HCT116 (cell line): Measurements from ENCODE around the gene SDCCAG8. TPM values are rescaled to one million over a fixed set of nuclear protein-coding genes. Genes with fewer than 3 reads are reported as not detected.

Experiments used
- ATAC-seq: fragments of 200-7000 bp; cut with Tn5 transposase; 2 replicates; pipeline ENCODE4 v1.9.1; 2020; ENCODE audit warnings: mild to moderate bottlenecking, moderate library complexity
- BruUV-seq: library from RNA; stranded (reverse); fragments of 400-500 nt; replicated peaks from 2 replicates; lab custom pipeline; 2021; lab: Mats Ljungman, UMichigan
- CTCF ChIA-PET: fragments of 300-600 bp; sonication (Branson Sonifier 250); formaldehyde crosslinking; loops from one replicate; lab custom pipeline; 2021; ENCODE audit warnings: antibody characterized with exemption; lab: Charles Lee
- POLR2A ChIA-PET: fragments of 300-600, 350-600 bp; sonication (Branson Sonifier 250); formaldehyde crosslinking; loops from one replicate; lab custom pipeline; 2021; ENCODE audit warnings: antibody characterized with exemption; lab: Charles Lee
- RAD21 ChIA-PET, 2 experiments: fragments of 300-600 bp; sonication (Branson Sonifier 250); formaldehyde crosslinking; loops; one replicate each; lab custom pipeline; 2023; ENCODE audit warnings: low total read pairs in 2 of 2; ENCODE audit not compliant: uncharacterized antibody in 2 of 2, unreplicated experiment in 2 of 2, low non-redundant PET in 1 of 2; lab: Charles Lee
- DNase-seq: peaks from one replicate; pipeline ENCODE4 v3.0.0-alpha.2; 2010; ENCODE audit warnings: low read depth, low spot score
- H2AFZ ChIP-seq: fragments of 200-600 bp; shearing (Covaris generic), sonication (generic); 2 replicates; pipeline ENCODE4 v1.6.1; 2017; ENCODE audit warnings: low read depth, mixed run types, mixed read lengths, antibody characterized with exemption, low read length; ENCODE audit not compliant: poor library complexity, severe bottlenecking
- H3K27ac ChIP-seq: 2 replicates; pipeline ENCODE4 v1.5.1; 2012; ENCODE audit warnings: low read depth, low read length
- H3K27me3 ChIP-seq: fragments of 200-600 bp; sonication (generic); 2 replicates; pipeline ENCODE4 v1.6.1; 2016; ENCODE audit warnings: mixed run types, low read length, mixed read lengths; ENCODE audit not compliant: insufficient read depth
- H3K36me3 ChIP-seq, 2 experiments: fragments of 200-500 bp in 1 of 2; fragments of 200-600 bp in 1 of 2; sonication (Bioruptor generic) in 1 of 2; sonication (generic) in 1 of 2; 2 replicates each; pipeline versions ENCODE4 v1.5.1 to v1.6.1; 2014 to 2016; ENCODE audit warnings: low read length in 2 of 2, inconsistent platforms in 1 of 2, mixed read lengths in 1 of 2, mixed run types in 1 of 2; ENCODE audit not compliant: insufficient read depth in 2 of 2, control insufficient read depth in 1 of 2
- H3K4me1 ChIP-seq, 2 experiments: fragments of 200-600 bp in 1 of 2; sonication (generic) in 1 of 2; 2 replicates each; pipeline versions ENCODE4 v1.5.1 to v1.6.1; 2012 to 2017; ENCODE audit warnings: low read length in 2 of 2, inconsistent platforms in 1 of 2, mild to moderate bottlenecking in 1 of 2, mixed read lengths in 1 of 2, mixed run types in 1 of 2, moderate library complexity in 1 of 2; ENCODE audit not compliant: insufficient read depth in 2 of 2, control insufficient read depth in 1 of 2
- H3K4me2 ChIP-seq: fragments of 200-600 bp; sonication (generic); 2 replicates; pipeline ENCODE4 v1.6.1; 2017; ENCODE audit warnings: mixed run types, low read length, mixed read lengths
- H3K4me3 ChIP-seq, 2 experiments: fragments of 200-600 bp in 1 of 2; sonication (generic) in 1 of 2; replicated peaks in 1 of 2; 2 replicates each; pipeline ENCODE4 v1.5.1; 2011 to 2016; ENCODE audit warnings: low read length in 2 of 2, control low read depth in 1 of 2, low read depth in 1 of 2, mild to moderate bottlenecking in 1 of 2, mixed read lengths in 1 of 2, mixed run types in 1 of 2
- H3K79me2 ChIP-seq: fragments of 200-600 bp; sonication (generic); 2 replicates; pipeline ENCODE4 v1.6.1; 2017; ENCODE audit warnings: mild to moderate bottlenecking, mixed run types, low read length, moderate library complexity, mixed read lengths; ENCODE audit not compliant: insufficient read depth
- H3K9ac ChIP-seq: fragments of 200-600 bp; sonication (generic); 2 replicates; pipeline ENCODE4 v1.6.1; 2016; ENCODE audit warnings: low read length, mixed read lengths
- H3K9me2 ChIP-seq: fragments of 200-600 bp; sonication (generic), shearing (Covaris generic); 2 replicates; pipeline ENCODE4 v1.6.1; 2017; ENCODE audit warnings: mixed run types, mild to moderate bottlenecking, moderate library complexity; ENCODE audit not compliant: insufficient read depth
- H3K9me3 ChIP-seq, 2 experiments: fragments of 200-500 bp in 1 of 2; fragments of 200-600 bp in 1 of 2; sonication (Bioruptor generic) in 1 of 2; sonication (generic) in 1 of 2; 2 replicates each; pipeline ENCODE4 v1.6.1; 2014 to 2017; ENCODE audit warnings: low read length in 2 of 2, mixed read lengths in 2 of 2, inconsistent platforms in 1 of 2, low read depth in 1 of 2, mild to moderate bottlenecking in 1 of 2, mixed run types in 1 of 2, moderate library complexity in 1 of 2; ENCODE audit not compliant: control insufficient read depth in 1 of 2, insufficient read depth in 1 of 2
- H4K20me1 ChIP-seq: fragments of 200-600 bp; sonication (generic), shearing (Covaris generic); 2 replicates; pipeline ENCODE4 v1.6.1; 2017; ENCODE audit warnings: mixed run types, mild to moderate bottlenecking, moderate library complexity; ENCODE audit not compliant: insufficient read depth
- CEBPB ChIP-seq: IDR thresholded peaks from 2 replicates; pipeline ENCODE4 v1.6.1; 2012; ENCODE audit warnings: low read depth
- EGR1 ChIP-seq: IDR thresholded peaks from 2 replicates; pipeline ENCODE4 v1.6.1; 2012; ENCODE audit warnings: low read depth
- EZH2 ChIP-seq: fragments of 200-600 bp; sonication (generic); IDR thresholded peaks from 2 replicates; pipeline ENCODE4 v1.6.1; 2017; ENCODE audit warnings: antibody characterized with exemption, mixed run types
- EZH2phosphoT487 ChIP-seq: fragments of 200-600 bp; IDR thresholded peaks from 2 replicates; pipeline ENCODE4 v1.6.1; 2018; ENCODE audit warnings: antibody characterized with exemption, borderline replicate concordance
- FOSL1 ChIP-seq: IDR thresholded peaks from 2 replicates; pipeline ENCODE4 v1.6.1; 2012; ENCODE audit warnings: low read depth
- JUND ChIP-seq: IDR thresholded peaks from 2 replicates; pipeline ENCODE4 v1.6.1; 2012
- POLR2A ChIP-seq: IDR thresholded peaks from 2 replicates; pipeline ENCODE4 v1.7.0; 2011; ENCODE audit warnings: borderline replicate concordance; ENCODE audit not compliant: insufficient read depth, insufficient read length; ENCODE audit errors: extremely low read depth
- RAD21 ChIP-seq: IDR thresholded peaks from 2 replicates; pipeline ENCODE4 v1.6.1; 2012; ENCODE audit warnings: low read depth, mild to moderate bottlenecking
- SIN3A ChIP-seq: IDR thresholded peaks from 2 replicates; pipeline ENCODE4 v1.6.1; 2012; ENCODE audit warnings: low read depth
- SP1 ChIP-seq: IDR thresholded peaks from 2 replicates; pipeline ENCODE4 v1.6.1; 2012; ENCODE audit warnings: low read depth
- SRF ChIP-seq: IDR thresholded peaks from 2 replicates; pipeline ENCODE4 v1.6.1; 2012; ENCODE audit warnings: low read depth
- TCF7L2 ChIP-seq: IDR thresholded peaks from 2 replicates; pipeline ENCODE4 v1.7.0; 2011; ENCODE audit warnings: borderline replicate concordance, inconsistent platforms; ENCODE audit not compliant: insufficient read depth, insufficient read length; ENCODE audit errors: extremely low read depth
- ZFX ChIP-seq: fragments of 450-650 bp; IDR thresholded peaks from 2 replicates; pipeline ENCODE4 v1.6.1; 2017
- ZNF274 ChIP-seq: fragments of 200-500 bp; sonication (Bioruptor generic); IDR thresholded peaks from 2 replicates; pipeline ENCODE4 v1.6.1; 2014; ENCODE audit warnings: mild to moderate bottlenecking, low read depth, low read length, inconsistent platforms
- intact Hi-C: fragments of 100-400 bp; cut with micrococcal nuclease; formaldehyde crosslinking; loops from 2 replicates; pipeline ENCODE4 v1.10.0; 2022
- total RNA-seq: library from RNA; stranded (reverse); gene quantifications from one replicate; pipeline ENCODE4 v1.2.1, GENCODE V29; 2021; ENCODE audit not compliant: unreplicated experiment
- TF ChIP-seq, protein P1 (sequence below): IDR thresholded peaks from 2 replicates; pipeline ENCODE4 v1.6.1; 2011; ENCODE audit warnings: mild to moderate bottlenecking, low read length, moderate library complexity; ENCODE audit not compliant: insufficient replicate concordance; ENCODE audit errors: extremely low read depth
- TF ChIP-seq, protein P2 (sequence below): IDR thresholded peaks from 2 replicates; pipeline ENCODE4 v1.6.1; 2012
- TF ChIP-seq, protein P3 (sequence below), 3 experiments: fragments of 200-600 bp in 1 of 3; sonication (generic) in 1 of 3; IDR thresholded peaks in 2 of 3; conservative IDR thresholded peaks in 1 of 3; 2 replicates each; pipeline ENCODE4 v1.5.1; 2012 to 2017; ENCODE audit warnings: low read depth in 2 of 3, low read length in 2 of 3, antibody characterized with exemption in 1 of 3, borderline replicate concordance in 1 of 3, control low read depth in 1 of 3, mild to moderate bottlenecking in 1 of 3, mixed read lengths in 1 of 3, mixed run types in 1 of 3, moderate library complexity in 1 of 3; ENCODE audit not compliant: insufficient read depth in 1 of 3
- TF ChIP-seq, protein P4 (sequence below): IDR thresholded peaks from 2 replicates; pipeline ENCODE4 v1.6.1; 2012
- TF ChIP-seq, protein P5 (sequence below): IDR thresholded peaks from 2 replicates; pipeline ENCODE4 v1.6.1; 2012; ENCODE audit warnings: low read depth

SDCCAG8 gene
- total RNA-seq, 1 experiment from 2014 or later = 38.2 TPM

DNA sequence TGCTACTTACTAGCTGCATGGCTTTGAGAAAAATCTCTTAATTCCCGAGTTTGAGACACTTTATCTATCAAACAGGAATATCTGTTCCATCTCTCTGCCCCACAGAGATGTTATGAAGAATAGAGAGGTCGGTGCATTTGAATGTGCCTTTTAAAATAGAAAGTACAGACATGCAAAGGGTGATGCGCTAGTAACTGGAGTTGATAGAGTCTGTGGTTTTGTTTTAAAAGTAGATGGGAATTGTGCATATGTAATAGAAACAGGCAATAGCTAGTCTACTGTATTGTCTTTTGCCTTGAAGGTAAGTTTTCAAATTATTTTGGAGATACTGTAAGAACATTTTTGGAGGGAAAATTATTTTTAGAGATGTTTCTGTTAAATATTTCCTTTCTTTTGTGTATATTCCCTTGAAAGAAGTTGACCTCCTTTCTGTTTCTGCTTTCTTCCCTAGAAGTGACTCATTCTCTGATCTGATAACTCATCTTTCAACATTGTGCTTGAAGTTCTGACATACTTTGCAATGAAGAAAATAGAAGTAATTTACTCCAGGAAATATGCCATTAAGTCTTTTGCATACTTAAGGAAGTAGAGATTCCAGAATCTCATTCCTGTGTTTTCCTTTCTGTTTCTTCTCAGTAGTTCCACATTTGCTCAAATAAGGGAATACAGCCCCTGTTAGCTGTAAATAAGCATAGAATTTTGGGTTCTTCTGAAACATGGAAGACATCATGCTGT, 151.6 kb downstream of the SDCCAG8 start:
- Histone ChIP-seq H3K79me2 (no peaks in the 10 kb centered on the region), H3K9me3 (no peaks in the 10 kb centered on the region), H3K27ac (no peak overlapping the region), H4K20me1 (no peaks in the 10 kb centered on the region), H3K4me1 (no peaks in the 10 kb centered on the region), H3K4me2 (no peak overlapping the region), H3K9me2 (no peaks in the 10 kb centered on the region), H3K36me3 (no peaks in the 10 kb centered on the region), H3K27me3 (no peaks in the 10 kb centered on the region), H3K4me3 (no peak overlapping the region), H3K9ac (no peak overlapping the region), H2AFZ (no peak overlapping the region)
- ChIA-PET RAD21 (no interaction called here), POLR2A (no interaction called here), CTCF (no interaction called here)
- DNase-seq = no peak
- TF ChIP-seq POLR2A = no peak
- TF ChIP-seq, protein P1, sequence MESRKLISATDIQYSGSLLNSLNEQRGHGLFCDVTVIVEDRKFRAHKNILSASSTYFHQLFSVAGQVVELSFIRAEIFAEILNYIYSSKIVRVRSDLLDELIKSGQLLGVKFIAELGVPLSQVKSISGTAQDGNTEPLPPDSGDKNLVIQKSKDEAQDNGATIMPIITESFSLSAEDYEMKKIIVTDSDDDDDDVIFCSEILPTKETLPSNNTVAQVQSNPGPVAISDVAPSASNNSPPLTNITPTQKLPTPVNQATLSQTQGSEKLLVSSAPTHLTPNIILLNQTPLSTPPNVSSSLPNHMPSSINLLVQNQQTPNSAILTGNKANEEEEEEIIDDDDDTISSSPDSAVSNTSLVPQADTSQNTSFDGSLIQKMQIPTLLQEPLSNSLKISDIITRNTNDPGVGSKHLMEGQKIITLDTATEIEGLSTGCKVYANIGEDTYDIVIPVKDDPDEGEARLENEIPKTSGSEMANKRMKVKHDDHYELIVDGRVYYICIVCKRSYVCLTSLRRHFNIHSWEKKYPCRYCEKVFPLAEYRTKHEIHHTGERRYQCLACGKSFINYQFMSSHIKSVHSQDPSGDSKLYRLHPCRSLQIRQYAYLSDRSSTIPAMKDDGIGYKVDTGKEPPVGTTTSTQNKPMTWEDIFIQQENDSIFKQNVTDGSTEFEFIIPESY = no peak
- no peak for TF ChIP-seq SIN3A
- TF ChIP-seq TCF7L2 = no peak
- TF ChIP-seq FOSL1 = no peak
- TF ChIP-seq EZH2phosphoT487 = no peak
- TF ChIP-seq SRF = no peak
- TF ChIP-seq RAD21 = no peak
- no peak for TF ChIP-seq EGR1
- TF ChIP-seq, protein P2, sequence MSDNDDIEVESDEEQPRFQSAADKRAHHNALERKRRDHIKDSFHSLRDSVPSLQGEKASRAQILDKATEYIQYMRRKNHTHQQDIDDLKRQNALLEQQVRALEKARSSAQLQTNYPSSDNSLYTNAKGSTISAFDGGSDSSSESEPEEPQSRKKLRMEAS = no peak
- TF ChIP-seq, protein P3, sequence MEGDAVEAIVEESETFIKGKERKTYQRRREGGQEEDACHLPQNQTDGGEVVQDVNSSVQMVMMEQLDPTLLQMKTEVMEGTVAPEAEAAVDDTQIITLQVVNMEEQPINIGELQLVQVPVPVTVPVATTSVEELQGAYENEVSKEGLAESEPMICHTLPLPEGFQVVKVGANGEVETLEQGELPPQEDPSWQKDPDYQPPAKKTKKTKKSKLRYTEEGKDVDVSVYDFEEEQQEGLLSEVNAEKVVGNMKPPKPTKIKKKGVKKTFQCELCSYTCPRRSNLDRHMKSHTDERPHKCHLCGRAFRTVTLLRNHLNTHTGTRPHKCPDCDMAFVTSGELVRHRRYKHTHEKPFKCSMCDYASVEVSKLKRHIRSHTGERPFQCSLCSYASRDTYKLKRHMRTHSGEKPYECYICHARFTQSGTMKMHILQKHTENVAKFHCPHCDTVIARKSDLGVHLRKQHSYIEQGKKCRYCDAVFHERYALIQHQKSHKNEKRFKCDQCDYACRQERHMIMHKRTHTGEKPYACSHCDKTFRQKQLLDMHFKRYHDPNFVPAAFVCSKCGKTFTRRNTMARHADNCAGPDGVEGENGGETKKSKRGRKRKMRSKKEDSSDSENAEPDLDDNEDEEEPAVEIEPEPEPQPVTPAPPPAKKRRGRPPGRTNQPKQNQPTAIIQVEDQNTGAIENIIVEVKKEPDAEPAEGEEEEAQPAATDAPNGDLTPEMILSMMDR (IDR thresholded peaks at IDR 0.05 in 2 of 3, conservative IDR thresholded peaks at IDR 0.05 in 1 of 3; ENCODE audit: borderline replicate concordance in 1 of 3, insufficient read depth in 1 of 3, low read depth in 2 of 3, low read length in 2 of 3) = no peak
- TF ChIP-seq, protein P4, sequence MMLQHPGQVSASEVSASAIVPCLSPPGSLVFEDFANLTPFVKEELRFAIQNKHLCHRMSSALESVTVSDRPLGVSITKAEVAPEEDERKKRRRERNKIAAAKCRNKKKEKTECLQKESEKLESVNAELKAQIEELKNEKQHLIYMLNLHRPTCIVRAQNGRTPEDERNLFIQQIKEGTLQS = no peak
- no peak for TF ChIP-seq ZFX
- no peak for TF ChIP-seq EZH2
- no peak for TF ChIP-seq CEBPB
- TF ChIP-seq JUND = no peak
- TF ChIP-seq, protein P5, sequence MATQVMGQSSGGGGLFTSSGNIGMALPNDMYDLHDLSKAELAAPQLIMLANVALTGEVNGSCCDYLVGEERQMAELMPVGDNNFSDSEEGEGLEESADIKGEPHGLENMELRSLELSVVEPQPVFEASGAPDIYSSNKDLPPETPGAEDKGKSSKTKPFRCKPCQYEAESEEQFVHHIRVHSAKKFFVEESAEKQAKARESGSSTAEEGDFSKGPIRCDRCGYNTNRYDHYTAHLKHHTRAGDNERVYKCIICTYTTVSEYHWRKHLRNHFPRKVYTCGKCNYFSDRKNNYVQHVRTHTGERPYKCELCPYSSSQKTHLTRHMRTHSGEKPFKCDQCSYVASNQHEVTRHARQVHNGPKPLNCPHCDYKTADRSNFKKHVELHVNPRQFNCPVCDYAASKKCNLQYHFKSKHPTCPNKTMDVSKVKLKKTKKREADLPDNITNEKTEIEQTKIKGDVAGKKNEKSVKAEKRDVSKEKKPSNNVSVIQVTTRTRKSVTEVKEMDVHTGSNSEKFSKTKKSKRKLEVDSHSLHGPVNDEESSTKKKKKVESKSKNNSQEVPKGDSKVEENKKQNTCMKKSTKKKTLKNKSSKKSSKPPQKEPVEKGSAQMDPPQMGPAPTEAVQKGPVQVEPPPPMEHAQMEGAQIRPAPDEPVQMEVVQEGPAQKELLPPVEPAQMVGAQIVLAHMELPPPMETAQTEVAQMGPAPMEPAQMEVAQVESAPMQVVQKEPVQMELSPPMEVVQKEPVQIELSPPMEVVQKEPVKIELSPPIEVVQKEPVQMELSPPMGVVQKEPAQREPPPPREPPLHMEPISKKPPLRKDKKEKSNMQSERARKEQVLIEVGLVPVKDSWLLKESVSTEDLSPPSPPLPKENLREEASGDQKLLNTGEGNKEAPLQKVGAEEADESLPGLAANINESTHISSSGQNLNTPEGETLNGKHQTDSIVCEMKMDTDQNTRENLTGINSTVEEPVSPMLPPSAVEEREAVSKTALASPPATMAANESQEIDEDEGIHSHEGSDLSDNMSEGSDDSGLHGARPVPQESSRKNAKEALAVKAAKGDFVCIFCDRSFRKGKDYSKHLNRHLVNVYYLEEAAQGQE = no peak
- TF ChIP-seq SP1 = no peak
- no peak for TF ChIP-seq ZNF274
- ATAC-seq = no peak
- intact Hi-C loops = no loop called here
- BruUV-seq = no TSS peak
